GM12872 (cell line): ENCODE measurements around the gene ARHGEF11.

Source experiments
- CTCF ChIP-seq: IDR thresholded peaks from 3 replicates; pipeline ENCODE4 v1.5.1; 2011; ENCODE audit warnings: low read depth, mild to moderate bottlenecking, low read length, moderate library complexity; ENCODE audit not compliant: insufficient read depth

ARHGEF11 gene

DNA sequence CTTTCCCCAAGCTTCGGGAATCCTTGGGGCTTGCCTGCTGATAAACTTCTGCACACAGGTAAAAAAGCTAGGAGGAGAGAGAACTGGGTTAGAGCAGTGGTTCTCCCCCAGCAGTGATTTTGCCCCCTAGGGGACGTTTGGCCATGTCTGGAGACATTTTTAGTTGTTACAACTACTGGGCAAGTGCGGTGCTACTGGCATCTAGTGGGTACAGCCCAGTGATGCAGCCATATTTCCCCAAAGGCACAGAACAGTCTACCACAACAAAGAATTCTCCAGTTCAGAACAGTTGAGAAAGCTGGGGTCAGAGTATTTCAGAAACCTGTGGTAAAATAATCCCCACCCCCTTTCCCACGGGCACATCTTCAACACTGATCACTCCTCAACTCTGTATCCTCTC, 83.8 kb downstream of the ARHGEF11 start:
- peak; percentile 60 for TF ChIP-seq CTCF

DNA sequence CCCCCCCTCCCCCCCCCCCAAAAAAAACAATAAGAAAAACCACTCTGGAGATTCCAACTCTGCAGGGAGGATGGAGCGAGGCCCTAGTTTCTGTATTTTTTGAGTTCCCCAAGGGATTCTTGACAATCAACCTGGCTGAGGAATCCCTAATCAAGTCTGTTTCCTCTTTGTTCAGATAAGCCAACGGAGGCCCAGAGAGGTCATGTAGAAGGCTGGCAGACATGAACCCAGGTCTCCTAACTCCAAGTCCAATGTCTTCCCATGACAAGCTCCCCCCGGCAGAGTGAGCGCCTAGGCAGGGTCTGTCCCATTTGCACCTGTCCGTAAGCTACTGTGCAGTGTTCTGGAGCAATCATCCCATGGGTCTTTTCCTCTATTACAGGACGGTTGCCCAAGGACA, 85.6 kb downstream of the ARHGEF11 start:
- no peak for TF ChIP-seq CTCF

- TF ChIP-seq CTCF = no peak
These were observed 86.1 kb downstream of the ARHGEF11 start for GRCh38 chr1:156959414-156959813.

DNA sequence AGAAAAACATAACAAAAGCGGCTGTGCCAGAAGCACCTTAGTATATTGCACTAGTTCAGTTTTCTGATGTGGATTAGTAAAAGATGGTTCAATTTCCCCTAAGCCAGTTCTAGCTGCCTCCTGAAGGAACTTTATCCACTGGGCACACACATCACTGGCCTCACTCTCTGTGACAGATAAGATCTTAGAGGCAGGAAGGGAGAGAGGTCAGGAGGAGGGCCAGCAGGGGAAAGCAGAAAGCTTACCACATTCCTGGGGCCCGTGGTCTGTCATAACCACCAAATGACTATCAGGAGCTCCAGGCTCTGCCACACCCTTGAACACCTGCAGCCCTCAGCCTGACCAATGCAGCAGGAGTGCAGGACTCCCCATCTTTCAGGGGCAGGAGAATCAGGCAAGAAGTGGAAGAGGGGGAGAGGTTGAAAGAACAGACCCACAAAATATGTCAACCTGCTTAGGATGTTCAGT, 87.3 kb downstream of the ARHGEF11 start:
- TF ChIP-seq CTCF = no peak

- no peak for TF ChIP-seq CTCF
These were observed 87.9 kb downstream of the ARHGEF11 start for GRCh38 chr1:156957634-156958033.

DNA sequence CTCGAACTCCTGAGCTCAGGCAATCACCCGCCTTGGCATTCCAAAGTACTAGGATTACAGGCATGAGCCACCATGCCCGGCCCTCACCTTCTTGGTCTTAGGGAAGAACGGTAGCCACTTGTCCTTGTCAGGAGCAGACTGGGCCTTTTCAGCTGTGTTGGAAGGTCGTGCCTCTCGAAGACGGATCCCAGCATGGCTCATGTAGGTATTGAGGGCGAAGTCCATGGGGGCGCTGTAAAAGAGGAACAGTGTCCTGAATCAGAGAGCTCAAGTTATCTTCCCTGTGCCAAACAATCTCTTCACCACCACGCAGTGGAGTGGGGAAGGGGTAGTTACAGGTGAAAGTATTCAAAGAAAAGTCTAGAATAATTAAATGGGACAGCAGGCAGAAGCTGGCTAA, 89.2 kb downstream of the ARHGEF11 start:
- TF ChIP-seq CTCF = no peak

DNA sequence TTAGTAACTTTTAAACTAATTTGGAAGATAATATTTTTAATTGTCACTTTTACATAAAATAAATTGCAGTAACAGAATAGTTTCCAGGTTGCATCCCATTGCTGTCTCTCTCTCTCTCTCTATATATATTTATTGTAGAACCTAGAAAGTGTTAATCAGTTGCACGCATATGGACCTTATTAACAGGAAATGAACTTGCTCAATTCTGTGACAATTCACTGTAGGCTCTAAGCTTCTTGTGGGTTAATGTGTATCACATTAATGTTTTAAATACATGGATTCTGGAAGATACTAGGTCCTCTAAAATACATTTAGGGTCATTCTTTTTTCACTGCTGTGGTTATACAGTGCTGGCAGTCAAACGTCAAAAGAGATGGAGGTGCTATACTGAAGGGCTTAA, 92.0 kb downstream of the ARHGEF11 start:
- no peak for TF ChIP-seq CTCF

- no peak for TF ChIP-seq CTCF
These were observed 94.2 kb downstream of the ARHGEF11 start for GRCh38 chr1:156951371-156951770.
